H1 (cell line): ENCODE results near the gene MAFG. TPM values are rescaled to one million over a fixed set of nuclear protein-coding genes. Genes with fewer than 3 reads are reported as not detected.

Experiments used
- BACH1 ChIP-seq: IDR thresholded peaks from 2 replicates; pipeline ENCODE4 v1.6.1; 2012; ENCODE audit warnings: low read length, improper control_type of control experiment
- E2F6 ChIP-seq: IDR thresholded peaks from 2 replicates; pipeline ENCODE4 v1.6.1; 2012; ENCODE audit warnings: inconsistent platforms
- GABPA ChIP-seq: IDR thresholded peaks from 2 replicates; pipeline ENCODE4 v1.6.1; 2011; ENCODE audit warnings: mild to moderate bottlenecking, low read length, moderate library complexity, borderline replicate concordance; ENCODE audit not compliant: insufficient read depth
- MAX ChIP-seq: IDR thresholded peaks from 2 replicates; pipeline ENCODE4 v1.6.1; 2012; ENCODE audit warnings: inconsistent platforms
- polyA plus RNA-seq, 7 experiments: library from polyadenylated mRNA; depleted of rRNA in 3 of 7; stranded (reverse) in 5 of 7; unstranded in 2 of 7; fragments of >200 nt in 5 of 7; fragments of 200-250 nt in 2 of 7; gene quantifications; 1 replicate in 5 of 7; 2 replicates in 1 of 7; 4 replicates in 1 of 7; pipeline versions ENCODE4 v1.2.1 to v1.2.3, GENCODE V29; 2011 to 2013; ENCODE audit warnings: missing spikeins in 2 of 7, mixed read lengths in 2 of 7
- total RNA-seq: library from RNA; stranded (reverse); fragmentation: NEBNext Ultra II Directional; extraction: Animal tissue kit (Norgen Biotek cat#: 25700); gene quantifications from 2 replicates; pipeline ENCODE4 v1.2.1, GENCODE V29; 2021

MAFG gene
- total and polyA plus RNA-seq, 2 of the 8 experiments (the other 6 are each of a cell fraction or from before 2014, with no cell fraction given) = 25.5 to 26.9 TPM

- no peak for TF ChIP-seq BACH1
- TF ChIP-seq MAX = peak; percentile 23; the same call in 1 of the 2 replicates
- TF ChIP-seq E2F6 = no peak
- TF ChIP-seq GABPA = no peak
- TF ChIP-seq, all 59 proteins: peak for 5
Measured at GRCh38 chr17:81869221-81870130, 58.1 kb downstream of the MAFG start (continued).
